ENCODE measurements around the gene DHRS1.

- TF ChIP-seq POLR2AphosphoS5 (IDR thresholded peaks at IDR 0.05; ENCODE audit: control insufficient read depth, insufficient read depth, low read depth, low read length) (no peak), OTX1 (CRISPR knock-in tag; IDR thresholded peaks at IDR 0.05) (no peak), KDM2B (CRISPR knock-in tag; IDR thresholded peaks at IDR 0.05) (no peak)
- TF ChIP-seq, protein P1, sequence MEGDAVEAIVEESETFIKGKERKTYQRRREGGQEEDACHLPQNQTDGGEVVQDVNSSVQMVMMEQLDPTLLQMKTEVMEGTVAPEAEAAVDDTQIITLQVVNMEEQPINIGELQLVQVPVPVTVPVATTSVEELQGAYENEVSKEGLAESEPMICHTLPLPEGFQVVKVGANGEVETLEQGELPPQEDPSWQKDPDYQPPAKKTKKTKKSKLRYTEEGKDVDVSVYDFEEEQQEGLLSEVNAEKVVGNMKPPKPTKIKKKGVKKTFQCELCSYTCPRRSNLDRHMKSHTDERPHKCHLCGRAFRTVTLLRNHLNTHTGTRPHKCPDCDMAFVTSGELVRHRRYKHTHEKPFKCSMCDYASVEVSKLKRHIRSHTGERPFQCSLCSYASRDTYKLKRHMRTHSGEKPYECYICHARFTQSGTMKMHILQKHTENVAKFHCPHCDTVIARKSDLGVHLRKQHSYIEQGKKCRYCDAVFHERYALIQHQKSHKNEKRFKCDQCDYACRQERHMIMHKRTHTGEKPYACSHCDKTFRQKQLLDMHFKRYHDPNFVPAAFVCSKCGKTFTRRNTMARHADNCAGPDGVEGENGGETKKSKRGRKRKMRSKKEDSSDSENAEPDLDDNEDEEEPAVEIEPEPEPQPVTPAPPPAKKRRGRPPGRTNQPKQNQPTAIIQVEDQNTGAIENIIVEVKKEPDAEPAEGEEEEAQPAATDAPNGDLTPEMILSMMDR (IDR thresholded peaks at IDR 0.05 in 2 of 3, conservative IDR thresholded peaks at IDR 0.05 in 1 of 3; ENCODE audit: insufficient read depth in 2 of 3, low read depth in 1 of 3, low read length in 3 of 3) = no peak
Observed at GRCh38 chr14:24316597-24316950, 17.0 kb upstream of the DHRS1 start.

All from K562 (cell line).